ENCODE data around the gene SNN.

- no peak for TF ChIP-seq CTCF (IDR thresholded peaks at IDR 0.05)
- TF ChIP-seq ZFX (IDR thresholded peaks at IDR 0.05; ENCODE audit: borderline replicate concordance) = no peak
Measured at GRCh38 chr16:11699234-11699894, 31.1 kb downstream of the SNN start.

Measured in 22Rv1 (cell line).